Endothelial cell of umbilical vein (primary cell): ENCODE data around the gene CSNK1D. TPM values are rescaled to one million over a fixed set of nuclear protein-coding genes. Genes with fewer than 3 reads are reported as not detected.

Experiments
- BruUV-seq: library from RNA; stranded (reverse); fragments of 400-500 nt; replicated peaks from 2 replicates; lab custom pipeline; 2021; lab: Mats Ljungman, UMichigan
- CTCF ChIA-PET: fragments of 300-600, 350-600 bp; sonication (Branson Sonifier 250); formaldehyde crosslinking; loops from one replicate; lab custom pipeline; 2021; ENCODE audit warnings: antibody characterized with exemption, inconsistent platforms; lab: Charles Lee
- POLR2A ChIA-PET: fragments of 300-600, 350-600 bp; sonication (Branson Sonifier 250); formaldehyde crosslinking; loops from one replicate; lab custom pipeline; 2021; ENCODE audit warnings: antibody characterized with exemption, inconsistent platforms; lab: Charles Lee
- DNase-seq: peaks from one replicate; pipeline ENCODE4 v3.0.0-alpha.2; 2011; ENCODE audit warnings: low read depth, low spot score
- FAIRE-seq: peaks from 2 replicates; lab custom pipeline; 2011; peaks lifted over from hg19 to GRCh38; lab: Jason Lieb, UNC
- H2AFZ ChIP-seq: 2 replicates; pipeline ENCODE4 v1.6.0; 2012; ENCODE audit warnings: low read depth, low read length, control low read depth, inconsistent platforms
- H3K27ac ChIP-seq: 2 replicates; pipeline ENCODE4 v1.5.1; 2011; ENCODE audit warnings: low read depth, mild to moderate bottlenecking, control low read depth, low read length, moderate library complexity; ENCODE audit not compliant: insufficient read depth
- H3K27me3 ChIP-seq, 2 experiments: 2 replicates each; pipeline versions ENCODE4 v1.6.0 to v1.6.1; 2011; ENCODE audit warnings: low read length in 2 of 2, mixed read lengths in 1 of 2; ENCODE audit not compliant: control insufficient read depth in 2 of 2, insufficient read depth in 2 of 2
- H3K36me3 ChIP-seq, 2 experiments: 2 replicates in 1 of 2; 3 replicates in 1 of 2; pipeline ENCODE4 v1.5.1; 2011; ENCODE audit warnings: low read length in 2 of 2, mild to moderate bottlenecking in 1 of 2, moderate library complexity in 1 of 2; ENCODE audit not compliant: control insufficient read depth in 2 of 2, insufficient read depth in 2 of 2; ENCODE audit errors: extremely low read depth in 1 of 2
- H3K4me1 ChIP-seq: 3 replicates; pipeline ENCODE4 v1.5.1; 2011; ENCODE audit warnings: mild to moderate bottlenecking, low read length; ENCODE audit not compliant: control insufficient read depth, insufficient read depth; ENCODE audit errors: extremely low read depth
- H3K4me2 ChIP-seq: 2 replicates; pipeline ENCODE4 v1.6.1; 2011; ENCODE audit warnings: low read length, control low read depth, mixed read lengths; ENCODE audit not compliant: insufficient read depth
- H3K4me3 ChIP-seq, 3 experiments: fragments of 200-600 bp in 1 of 3; sonication (generic), shearing (Covaris generic) in 1 of 3; replicated peaks in 1 of 3; 2 replicates each; pipeline ENCODE4 v1.5.1; 2011 to 2016; ENCODE audit warnings: control low read depth in 3 of 3, low read length in 3 of 3, mild to moderate bottlenecking in 2 of 3, inconsistent platforms in 1 of 3, low read depth in 1 of 3, moderate library complexity in 1 of 3; ENCODE audit not compliant: insufficient read depth in 1 of 3
- H3K79me2 ChIP-seq: 2 replicates; pipeline ENCODE4 v1.6.0; 2012; ENCODE audit warnings: low read length, inconsistent platforms; ENCODE audit not compliant: control insufficient read depth, insufficient read depth
- H3K9ac ChIP-seq: replicated peaks from 2 replicates; pipeline ENCODE3; 2011; ENCODE audit warnings: low read length, control low read depth; ENCODE audit not compliant: insufficient read depth; ENCODE audit errors: extremely low read depth
- H3K9me1 ChIP-seq: replicated peaks from 3 replicates; pipeline ENCODE4 v1.6.0; 2011; ENCODE audit warnings: mild to moderate bottlenecking, low read length; ENCODE audit not compliant: control insufficient read depth, insufficient read depth; ENCODE audit errors: extremely low read depth
- H3K9me3 ChIP-seq: replicated peaks from 2 replicates; pipeline ENCODE4 v1.5.1; 2012; ENCODE audit warnings: low read length, inconsistent platforms; ENCODE audit not compliant: control insufficient read depth, insufficient read depth
- H4K20me1 ChIP-seq: replicated peaks from 2 replicates; pipeline ENCODE3; 2011; ENCODE audit warnings: mild to moderate bottlenecking, low read length; ENCODE audit not compliant: control insufficient read depth, insufficient read depth; ENCODE audit errors: extremely low read depth
- EZH2 ChIP-seq: IDR thresholded peaks from 2 replicates; pipeline ENCODE4 v1.6.1; 2012; ENCODE audit warnings: borderline replicate concordance, low read depth, mild to moderate bottlenecking, moderate library complexity, low read length, inconsistent platforms; ENCODE audit not compliant: severe bottlenecking
- FOS ChIP-seq: IDR thresholded peaks from 2 replicates; pipeline ENCODE4 v1.6.1; 2011; ENCODE audit warnings: mild to moderate bottlenecking, low read length, moderate library complexity, borderline replicate concordance; ENCODE audit not compliant: insufficient read depth
- GATA2 ChIP-seq: IDR thresholded peaks from 2 replicates; pipeline ENCODE4 v1.7.0; 2011; ENCODE audit warnings: low read depth, mild to moderate bottlenecking, moderate library complexity, mixed read lengths, low read length; ENCODE audit not compliant: insufficient read length, insufficient read depth
- JUN ChIP-seq: IDR thresholded peaks from 2 replicates; pipeline ENCODE4 v1.6.1; 2011; ENCODE audit warnings: borderline replicate concordance, low read depth; ENCODE audit not compliant: insufficient read length, insufficient read depth
- MYC ChIP-seq: IDR thresholded peaks from one replicate; pipeline ENCODE4 v1.6.1; 2011; ENCODE audit warnings: mild to moderate bottlenecking, low read depth, low read length
- POLR2A ChIP-seq: IDR thresholded peaks from 2 replicates; pipeline ENCODE4 v1.6.1; 2012; ENCODE audit warnings: low read depth, mild to moderate bottlenecking, control low read depth, low read length
- POLR2AphosphoS5 ChIP-seq: IDR thresholded peaks from 2 replicates; pipeline ENCODE4 v1.6.1; 2012; ENCODE audit warnings: low read depth, mild to moderate bottlenecking, control low read depth, low read length, moderate library complexity; ENCODE audit not compliant: insufficient read depth
- dilution Hi-C: fragments of 300-500 bp; cut with MboI; formaldehyde crosslinking; loops from one replicate; pipeline ENCODE4 v1.15.0; 2019; ENCODE audit warnings: low sequenced_read_pairs; ENCODE audit not compliant: extremely low pct_ligation_motif_present
- intact Hi-C: fragments of 100-400 bp; cut with micrococcal nuclease; formaldehyde crosslinking; loops from one replicate; pipeline ENCODE4 v1.10.0; 2022
- polyA plus RNA-seq, 4 experiments: library from polyadenylated mRNA; depleted of rRNA in 3 of 4; stranded (reverse) in 3 of 4; unstranded in 1 of 4; fragments of >200 nt; gene quantifications; 2 replicates each; pipeline versions ENCODE4 v1.2.1 to v1.2.3, GENCODE V29; 2011 to 2012; ENCODE audit warnings: missing spikeins in 1 of 4
- total RNA-seq: library from RNA; stranded (reverse); gene quantifications from 2 replicates; pipeline ENCODE4 v1.2.3, GENCODE V29; 2021
- TF ChIP-seq, protein P1 (sequence below): IDR thresholded peaks from 2 replicates; pipeline ENCODE4 v1.6.1; 2011; ENCODE audit not compliant: insufficient read depth, insufficient read length
- TF ChIP-seq, protein P2 (sequence below), 2 donors: IDR thresholded peaks; 1 replicate in 1 of 2; 2 replicates in 1 of 2; pipeline ENCODE4 v1.5.1; 2011; ENCODE audit warnings: low read length in 2 of 2, mild to moderate bottlenecking in 2 of 2, moderate library complexity in 2 of 2, control low read depth in 1 of 2, inconsistent platforms in 1 of 2, low read depth in 1 of 2; ENCODE audit not compliant: insufficient read depth in 1 of 2; ENCODE audit errors: extremely low read depth in 1 of 2

CSNK1D gene
- total and polyA plus RNA-seq, 2 donors (not counting 3 experiments of a cell fraction or from before 2014, with no cell fraction given), result 127 to 155 TPM

DNA sequence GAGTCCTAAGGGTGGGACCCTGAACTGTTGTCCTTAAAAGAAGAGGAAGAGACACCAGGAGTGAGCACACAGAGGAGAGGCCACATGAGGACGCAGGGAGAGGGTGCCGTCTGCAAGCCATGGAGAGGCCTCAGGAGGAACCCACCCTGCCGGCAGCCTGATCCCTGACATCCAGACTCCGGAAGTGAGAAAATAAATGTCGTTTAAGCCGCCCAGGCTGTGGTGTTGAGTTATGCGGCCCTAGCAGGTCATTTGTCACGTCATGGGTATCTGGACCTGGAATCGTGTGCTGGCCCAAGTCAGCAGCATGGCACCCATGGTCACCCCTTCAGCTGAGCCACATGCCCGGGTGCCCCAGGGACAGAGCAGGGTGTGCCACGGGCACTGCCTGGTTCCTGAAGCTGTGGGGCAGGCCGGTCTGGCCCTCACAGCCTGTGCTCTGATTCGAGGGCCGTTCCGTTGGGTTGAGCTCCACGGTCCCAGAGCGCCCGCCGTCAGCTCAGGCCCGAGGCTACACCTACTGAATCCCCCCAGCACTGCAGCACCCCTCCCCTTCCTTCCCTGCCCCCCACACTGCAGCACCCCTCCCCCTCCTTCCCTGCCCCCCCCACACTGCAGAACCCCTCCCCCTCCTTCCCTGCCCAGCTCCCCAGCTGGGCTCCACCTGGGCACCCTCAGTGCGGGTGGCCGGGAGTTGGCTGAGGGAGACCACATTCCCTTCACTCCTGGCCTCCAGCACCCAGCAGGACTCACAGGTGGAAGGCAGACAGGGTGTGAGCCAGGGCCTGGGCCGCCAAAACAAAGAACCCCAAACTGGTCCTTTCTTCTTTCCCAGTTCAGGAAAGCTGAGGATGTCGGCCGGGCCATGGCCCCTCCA lies 58.2 kb downstream of the CSNK1D start:
- Histone ChIP-seq H3K9me1 (no peaks in the 10 kb centered on the region), H3K27me3 (no peaks in the 10 kb centered on the region), H4K20me1 (no peaks in the 10 kb centered on the region), H3K27ac (no peak overlapping the region), H3K9ac (no peak overlapping the region), H3K9me3 (no peaks in the 10 kb centered on the region), H3K4me1 (peaks cover 33% of the 10 kb centered on the region), H3K79me2 (no peaks in the 10 kb centered on the region), H3K4me2 (no peak overlapping the region), H3K4me3 (no peak overlapping the region), H2AFZ (no peak overlapping the region), H3K36me3 (no peaks in the 10 kb centered on the region)
- POLR2A ChIA-PET, result no interaction called here
- FAIRE-seq (no peak), DNase-seq (no peak)
- dilution Hi-C loops (no loop called here), intact Hi-C loops (loop anchor here (10.0 kb wide), 1 partner anchor 191 kb away; the partner anchor contains the start of genes CENPX and LRRC45)
- CTCF ChIA-PET, result interaction anchor here (5.3 kb wide), 1 partner anchor 10 kb away, joined by 22 read pairs; no protein-coding TSS in a partner anchor
- no peak for TF ChIP-seq JUN
- BruUV-seq, result no TSS peak

DNA sequence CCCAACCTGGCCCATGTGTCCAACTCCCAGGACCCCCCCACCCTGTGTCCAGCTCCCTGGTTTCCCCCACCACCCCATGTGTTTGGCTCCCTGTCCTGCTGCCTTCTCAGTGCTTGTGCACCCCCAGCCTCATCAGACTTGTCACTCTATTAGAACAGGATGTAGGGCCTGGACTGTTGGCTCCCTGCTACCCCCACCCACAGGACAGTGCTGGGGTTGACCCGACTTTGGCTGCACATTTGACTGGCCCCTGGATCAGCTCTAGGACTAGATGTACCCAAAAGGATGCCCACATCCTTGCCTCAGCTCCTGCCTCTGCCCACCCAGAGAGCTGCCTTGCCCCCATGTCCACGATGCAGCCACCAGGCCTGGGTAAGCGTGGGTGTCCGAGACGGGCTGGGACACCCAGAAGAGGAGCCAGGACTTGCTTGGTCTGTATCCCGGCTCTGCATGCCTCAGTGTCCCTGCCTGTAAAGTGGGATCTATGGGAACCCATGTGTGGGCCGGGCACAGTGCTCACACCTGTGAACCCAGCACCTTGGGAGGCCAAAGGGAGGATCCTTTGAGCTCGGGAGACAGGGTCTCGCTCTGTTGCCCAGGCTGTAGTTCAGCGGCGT lies 59.4 kb downstream of the CSNK1D start:
- Histone ChIP-seq H2AFZ (no peak overlapping the region), H3K4me1 (peaks cover 33% of the 10 kb centered on the region), H3K36me3 (no peaks in the 10 kb centered on the region), H3K27me3 (no peaks in the 10 kb centered on the region), H3K9ac (no peak overlapping the region), H3K79me2 (no peaks in the 10 kb centered on the region), H3K9me3 (no peaks in the 10 kb centered on the region), H3K4me3 (no peak overlapping the region), H3K27ac (no peak overlapping the region), H4K20me1 (no peaks in the 10 kb centered on the region), H3K9me1 (no peaks in the 10 kb centered on the region), H3K4me2 (no peak overlapping the region)
- dilution Hi-C loops, result no loop called here
- TF ChIP-seq, protein P1, sequence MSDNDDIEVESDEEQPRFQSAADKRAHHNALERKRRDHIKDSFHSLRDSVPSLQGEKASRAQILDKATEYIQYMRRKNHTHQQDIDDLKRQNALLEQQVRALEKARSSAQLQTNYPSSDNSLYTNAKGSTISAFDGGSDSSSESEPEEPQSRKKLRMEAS, result no peak
- no peak for TF ChIP-seq EZH2
- no peak for TF ChIP-seq FOS
- no peak for TF ChIP-seq MYC
- TF ChIP-seq JUN, result no peak
- TF ChIP-seq, protein P2, sequence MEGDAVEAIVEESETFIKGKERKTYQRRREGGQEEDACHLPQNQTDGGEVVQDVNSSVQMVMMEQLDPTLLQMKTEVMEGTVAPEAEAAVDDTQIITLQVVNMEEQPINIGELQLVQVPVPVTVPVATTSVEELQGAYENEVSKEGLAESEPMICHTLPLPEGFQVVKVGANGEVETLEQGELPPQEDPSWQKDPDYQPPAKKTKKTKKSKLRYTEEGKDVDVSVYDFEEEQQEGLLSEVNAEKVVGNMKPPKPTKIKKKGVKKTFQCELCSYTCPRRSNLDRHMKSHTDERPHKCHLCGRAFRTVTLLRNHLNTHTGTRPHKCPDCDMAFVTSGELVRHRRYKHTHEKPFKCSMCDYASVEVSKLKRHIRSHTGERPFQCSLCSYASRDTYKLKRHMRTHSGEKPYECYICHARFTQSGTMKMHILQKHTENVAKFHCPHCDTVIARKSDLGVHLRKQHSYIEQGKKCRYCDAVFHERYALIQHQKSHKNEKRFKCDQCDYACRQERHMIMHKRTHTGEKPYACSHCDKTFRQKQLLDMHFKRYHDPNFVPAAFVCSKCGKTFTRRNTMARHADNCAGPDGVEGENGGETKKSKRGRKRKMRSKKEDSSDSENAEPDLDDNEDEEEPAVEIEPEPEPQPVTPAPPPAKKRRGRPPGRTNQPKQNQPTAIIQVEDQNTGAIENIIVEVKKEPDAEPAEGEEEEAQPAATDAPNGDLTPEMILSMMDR (IDR thresholded peaks at IDR 0.05; ENCODE audit: extremely low read depth in 1 of 2, insufficient read depth in 1 of 2, low read depth in 1 of 2, low read length in 2 of 2), result no peak
- no peak for TF ChIP-seq POLR2AphosphoS5
- TF ChIP-seq POLR2A, result no peak
- TF ChIP-seq GATA2, result no peak
- POLR2A ChIA-PET, result no interaction called here
- CTCF ChIA-PET, result interaction anchor here (5.3 kb wide), 1 partner anchor 9 kb away, joined by 22 read pairs; no protein-coding TSS in a partner anchor
- no TSS peak for BruUV-seq
- DNase-seq, result no peak
- intact Hi-C loops, result loop anchor here (10.0 kb wide), 1 partner anchor 189 kb away; the partner anchor contains the start of genes CENPX and LRRC45
- no peak for FAIRE-seq
